Keratinocyte (primary cell): Measurements from ENCODE around the gene HPN. TPM values are rescaled to one million over a fixed set of nuclear protein-coding genes. Genes with fewer than 3 reads are reported as not detected.

Experiments used
- DNase-seq: peaks from one replicate; pipeline ENCODE4 v3.0.0-alpha.2; 2011; ENCODE audit warnings: low read depth, missing footprints, low spot score
- FAIRE-seq: peaks from 2 replicates; lab custom pipeline; 2011; peaks lifted over from hg19 to GRCh38; lab: Jason Lieb, UNC
- H2AFZ ChIP-seq: 2 replicates; pipeline ENCODE4 v1.6.0; 2012; ENCODE audit warnings: low read length, control low read depth, inconsistent platforms; ENCODE audit not compliant: control insufficient read depth
- H3K27ac ChIP-seq: 2 replicates; pipeline ENCODE4 v1.5.1; 2011; ENCODE audit warnings: low read length; ENCODE audit not compliant: control insufficient read depth, insufficient read depth
- H3K27me3 ChIP-seq: 3 replicates; pipeline ENCODE4 v1.6.0; 2011; ENCODE audit warnings: low read length; ENCODE audit not compliant: control insufficient read depth, insufficient read depth; ENCODE audit errors: extremely low read depth
- H3K36me3 ChIP-seq, 2 experiments: 2 replicates in 1 of 2; 3 replicates in 1 of 2; pipeline ENCODE4 v1.5.1; 2011; ENCODE audit warnings: low read length in 2 of 2, mild to moderate bottlenecking in 1 of 2; ENCODE audit not compliant: control insufficient read depth in 2 of 2, insufficient read depth in 2 of 2; ENCODE audit errors: extremely low read depth in 1 of 2
- H3K4me1 ChIP-seq: 3 replicates; pipeline ENCODE4 v1.5.1; 2011; ENCODE audit warnings: low read length; ENCODE audit not compliant: control insufficient read depth, insufficient read depth; ENCODE audit errors: extremely low read depth
- H3K4me2 ChIP-seq: 3 replicates; pipeline ENCODE4 v1.6.0; 2011; ENCODE audit warnings: low read depth, low read length; ENCODE audit not compliant: control insufficient read depth, insufficient read depth; ENCODE audit errors: extremely low read depth
- H3K4me3 ChIP-seq, 3 experiments: fragments of 200-600 bp in 1 of 3; sonication (generic) in 1 of 3; 2 replicates in 2 of 3; 3 replicates in 1 of 3; pipeline ENCODE4 v1.5.1; 2011 to 2016; ENCODE audit warnings: low read length in 3 of 3, mild to moderate bottlenecking in 3 of 3, control low read depth in 2 of 3, inconsistent platforms in 1 of 3, low read depth in 1 of 3, mixed read lengths in 1 of 3, mixed run types in 1 of 3, moderate library complexity in 1 of 3; ENCODE audit not compliant: control insufficient read depth in 2 of 3, insufficient read depth in 2 of 3; ENCODE audit errors: extremely low read depth in 1 of 3
- H3K79me2 ChIP-seq: 2 replicates; pipeline ENCODE4 v1.6.0; 2012; ENCODE audit warnings: low read length; ENCODE audit not compliant: control insufficient read depth, insufficient read depth
- H3K9ac ChIP-seq: 3 replicates; pipeline ENCODE4 v1.6.0; 2011; ENCODE audit warnings: low read length; ENCODE audit not compliant: control insufficient read depth, insufficient read depth; ENCODE audit errors: extremely low read depth
- H3K9me1 ChIP-seq: 3 replicates; pipeline ENCODE4 v1.6.0; 2011; ENCODE audit warnings: low read length; ENCODE audit not compliant: control insufficient read depth, insufficient read depth; ENCODE audit errors: extremely low read depth
- H3K9me3 ChIP-seq: 2 replicates; pipeline ENCODE4 v1.5.1; 2012; ENCODE audit warnings: low read depth, low read length; ENCODE audit not compliant: control insufficient read depth
- H4K20me1 ChIP-seq: 3 replicates; pipeline ENCODE4 v1.6.0; 2011; ENCODE audit warnings: low read length; ENCODE audit not compliant: control insufficient read depth, insufficient read depth; ENCODE audit errors: extremely low read depth
- CTCF ChIP-seq, 3 experiments: IDR thresholded peaks in 1 of 3; conservative IDR thresholded peaks in 1 of 3; optimal IDR thresholded peaks in 1 of 3; 2 replicates in 2 of 3; 3 replicates in 1 of 3; pipeline versions ENCODE3 to v1.5.1; 2011; ENCODE audit warnings: low read length in 3 of 3, mild to moderate bottlenecking in 3 of 3, moderate library complexity in 2 of 3, control low read depth in 1 of 3, inconsistent platforms in 1 of 3; ENCODE audit not compliant: insufficient read depth in 2 of 3; ENCODE audit errors: extremely low read depth in 1 of 3
- EZH2 ChIP-seq: IDR thresholded peaks from one replicate; pipeline ENCODE4 v1.6.1; 2012; ENCODE audit warnings: inconsistent platforms, mild to moderate bottlenecking, low read length, moderate library complexity
- dilution Hi-C: fragments of 300-500 bp; cut with MboI; formaldehyde crosslinking; loops from one replicate; pipeline ENCODE4 v1.7.0; 2020; ENCODE audit warnings: low sequenced_read_pairs; ENCODE audit not compliant: extremely low pct_ligation_motif_present
- polyA plus RNA-seq, 5 experiments: library from polyadenylated mRNA; depleted of rRNA in 3 of 5; stranded (reverse) in 3 of 5; stranded (forward) in 1 of 5; unstranded in 1 of 5; fragments of >200 nt; gene quantifications; 1 replicate in 1 of 5; 2 replicates in 3 of 5; 3 replicates in 1 of 5; pipeline versions ENCODE4 v1.2.1 to v1.2.3, GENCODE V29; 2011 to 2012; ENCODE audit warnings: missing spikeins in 2 of 5, low read depth in 1 of 5, low replicate concordance in 1 of 5

HPN gene
- polyA plus RNA-seq, 1 donor (not counting 4 experiments of a cell fraction or from before 2014, with no cell fraction given): not detected

GRCh38 chr19:35109395-35110112, 68.0 kb downstream of the HPN start:
- no peaks in the 10 kb centered on the region for H4K20me1 ChIP-seq
- H2AFZ ChIP-seq: peak overlapping the region; percentile 74
- TF ChIP-seq CTCF (optimal IDR thresholded peaks at IDR 0.05 in 1 of 3, IDR thresholded peaks at IDR 0.05 in 1 of 3, conservative IDR thresholded peaks at IDR 0.05 in 1 of 3; ENCODE audit: extremely low read depth in 1 of 3, insufficient read depth in 2 of 3, low read length in 3 of 3) (peak in 2 of 3 experiments; percentile 3 to 15), EZH2 (no peak)
- peaks cover 40% of the 10 kb centered on the region for H3K4me1 ChIP-seq
- no peaks in the 10 kb centered on the region for H3K9me1 ChIP-seq
- H3K79me2 ChIP-seq: no peaks in the 10 kb centered on the region
- no peaks in the 10 kb centered on the region for H3K27me3 ChIP-seq
- H3K9me3 ChIP-seq: no peaks in the 10 kb centered on the region
- dilution Hi-C loops: no loop called here
- peak; percentile 86 for FAIRE-seq
- peak overlapping the region; percentile 69 for H3K4me2 ChIP-seq
- peak overlapping the region in 2 of 3 experiments; percentile 18 to 19 for H3K4me3 ChIP-seq
- H3K9ac ChIP-seq: peak overlapping the region; percentile 47
- no peak for DNase-seq
- H3K36me3 ChIP-seq: no peaks in the 10 kb centered on the region
- H3K27ac ChIP-seq: peak overlapping the region; percentile 63

GRCh38 chr19:35110974-35111373, 69.5 kb downstream of the HPN start:
- Histone ChIP-seq H3K79me2 (peaks cover 3% of the 10 kb centered on the region), H4K20me1 (no peaks in the 10 kb centered on the region), H3K9me3 (no peaks in the 10 kb centered on the region), H3K36me3 (no peaks in the 10 kb centered on the region), H2AFZ (peak overlapping the region; percentile 56), H3K4me1 (peaks cover 55% of the 10 kb centered on the region), H3K4me3 (no peak overlapping the region), H3K4me2 (peak overlapping the region; percentile 60), H3K27me3 (no peaks in the 10 kb centered on the region), H3K27ac (peak overlapping the region; percentile 43), H3K9me1 (no peaks in the 10 kb centered on the region), H3K9ac (no peak overlapping the region)
- TF ChIP-seq CTCF (optimal IDR thresholded peaks at IDR 0.05 in 1 of 3, IDR thresholded peaks at IDR 0.05 in 1 of 3, conservative IDR thresholded peaks at IDR 0.05 in 1 of 3; ENCODE audit: extremely low read depth in 1 of 3, insufficient read depth in 2 of 3, low read length in 3 of 3) (no peak), EZH2 (no peak)
- peak; percentile 75 for FAIRE-seq
- DNase-seq: no peak
- dilution Hi-C loops: no loop called here
